Tibial artery (tissue), 4 donors: ENCODE data around the gene WIF1.

Source experiments
- DNase-seq, 2 donors: peaks; one replicate each; pipeline ENCODE4 v3.0.0-alpha.2; 2019
- H3K27ac ChIP-seq, 2 donors: fragments of 200-600 bp; sonication (generic) in 1 of 2; 1 replicate in 1 of 2; 2 replicates in 1 of 2; pipeline ENCODE4 v1.5.1; 2018 to 2019; ENCODE audit warnings: mild to moderate bottlenecking in 1 of 2
- H3K27me3 ChIP-seq, 2 donors: fragments of 200-600 bp; sonication (generic) in 1 of 2; one replicate each; pipeline versions ENCODE4 v1.5.1 to v1.6.0; 2016 to 2019
- H3K36me3 ChIP-seq, 3 donors: fragments of 200-600 bp; sonication (generic) in 2 of 3; one replicate each; pipeline ENCODE4 v1.5.1; 2016 to 2019; ENCODE audit warnings: mild to moderate bottlenecking in 2 of 3
- H3K4me1 ChIP-seq, 4 donors: fragments of 200-600 bp; sonication (generic) in 2 of 4; 1 replicate in 3 of 4; 2 replicates in 1 of 4; pipeline ENCODE4 v1.5.1; 2016 to 2019
- H3K4me3 ChIP-seq, 2 donors: fragments of 200-600 bp; sonication (generic) in 1 of 2; 1 replicate in 1 of 2; 2 replicates in 1 of 2; pipeline ENCODE4 v1.5.1; 2018 to 2019; ENCODE audit warnings: mild to moderate bottlenecking in 2 of 2
- H3K9me3 ChIP-seq, 3 donors: fragments of 200-600 bp; sonication (generic) in 1 of 3; one replicate each; pipeline ENCODE4 v1.5.1; 2016 to 2019
- intact Hi-C: fragments of 100-400 bp; cut with DNase I; formaldehyde crosslinking; loops from one replicate; pipeline ENCODE4 v1.15.0; 2023; ENCODE audit warnings: low total_unique reads
- TF ChIP-seq, protein P1 (sequence below), 2 experiments: fragments of 200-600 bp in 1 of 2; fragments of 450-650 bp in 1 of 2; IDR thresholded peaks; one replicate each; pipeline ENCODE4 v1.5.1; 2017 to 2019; ENCODE audit warnings: antibody characterized with exemption in 2 of 2, mild to moderate bottlenecking in 1 of 2, moderate library complexity in 1 of 2

Gene WIF1

DNA sequence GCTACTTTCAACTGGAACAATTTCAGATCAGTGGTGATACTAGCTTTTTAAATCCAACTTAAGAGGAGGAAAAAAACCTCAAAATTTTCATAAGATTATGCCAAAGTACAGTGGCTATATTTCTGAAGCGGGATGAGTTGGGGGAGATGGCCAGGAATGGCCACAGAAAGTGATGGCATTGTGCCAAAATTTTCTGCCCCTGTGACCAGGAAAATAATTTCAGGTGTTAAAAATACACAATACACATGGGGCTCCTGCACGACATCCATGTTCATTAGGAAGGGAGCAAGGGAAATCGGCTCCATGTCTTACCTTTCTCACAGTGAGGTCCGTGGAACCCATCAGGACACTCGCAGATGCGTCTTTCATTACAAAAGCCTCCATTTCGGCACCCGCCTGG is 53.7 kb downstream of the WIF1 start:
- Histone ChIP-seq H3K4me3 (no peak overlapping the region), H3K36me3 (no peaks in the 10 kb centered on the region), H3K27ac (no peak overlapping the region), H3K4me1 (no peaks in the 10 kb centered on the region), H3K9me3 (no peaks in the 10 kb centered on the region), H3K27me3 (no peaks in the 10 kb centered on the region)
- intact Hi-C loops: no loop called here
- TF ChIP-seq, protein P1, sequence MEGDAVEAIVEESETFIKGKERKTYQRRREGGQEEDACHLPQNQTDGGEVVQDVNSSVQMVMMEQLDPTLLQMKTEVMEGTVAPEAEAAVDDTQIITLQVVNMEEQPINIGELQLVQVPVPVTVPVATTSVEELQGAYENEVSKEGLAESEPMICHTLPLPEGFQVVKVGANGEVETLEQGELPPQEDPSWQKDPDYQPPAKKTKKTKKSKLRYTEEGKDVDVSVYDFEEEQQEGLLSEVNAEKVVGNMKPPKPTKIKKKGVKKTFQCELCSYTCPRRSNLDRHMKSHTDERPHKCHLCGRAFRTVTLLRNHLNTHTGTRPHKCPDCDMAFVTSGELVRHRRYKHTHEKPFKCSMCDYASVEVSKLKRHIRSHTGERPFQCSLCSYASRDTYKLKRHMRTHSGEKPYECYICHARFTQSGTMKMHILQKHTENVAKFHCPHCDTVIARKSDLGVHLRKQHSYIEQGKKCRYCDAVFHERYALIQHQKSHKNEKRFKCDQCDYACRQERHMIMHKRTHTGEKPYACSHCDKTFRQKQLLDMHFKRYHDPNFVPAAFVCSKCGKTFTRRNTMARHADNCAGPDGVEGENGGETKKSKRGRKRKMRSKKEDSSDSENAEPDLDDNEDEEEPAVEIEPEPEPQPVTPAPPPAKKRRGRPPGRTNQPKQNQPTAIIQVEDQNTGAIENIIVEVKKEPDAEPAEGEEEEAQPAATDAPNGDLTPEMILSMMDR (IDR thresholded peaks at IDR 0.05): no peak
- DNase-seq: no peak

DNA sequence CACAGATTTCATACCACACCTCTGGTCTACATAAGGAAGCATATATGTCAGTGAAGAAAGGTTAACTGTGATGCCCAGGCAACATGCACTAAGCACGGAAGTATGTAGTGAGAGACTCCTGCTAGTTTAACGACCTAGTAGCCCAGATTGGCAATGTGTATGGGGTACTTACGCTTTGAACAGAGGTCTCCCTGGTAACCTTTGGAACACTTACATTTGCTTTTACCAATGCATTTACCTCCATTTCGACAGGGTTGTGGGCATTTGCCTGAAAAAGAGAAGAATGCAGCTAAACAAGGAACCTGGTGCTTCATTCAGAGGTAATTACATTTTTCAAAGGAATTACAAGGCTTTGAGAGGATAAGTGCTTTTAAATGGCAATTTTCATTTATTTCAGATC is 65.2 kb downstream of the WIF1 start:
- H3K36me3 ChIP-seq: no peaks in the 10 kb centered on the region
- H3K9me3 ChIP-seq: no peaks in the 10 kb centered on the region
- H3K4me1 ChIP-seq: peaks cover 0 to 20% (median 2%) of the 10 kb centered on the region in 4 donors
- H3K27me3 ChIP-seq: no peaks in the 10 kb centered on the region
- intact Hi-C loops: no loop called here
- no peak for DNase-seq
- no peak overlapping the region for H3K4me3 ChIP-seq
- H3K27ac ChIP-seq: no peak overlapping the region
- TF ChIP-seq, protein P1 (IDR thresholded peaks at IDR 0.05): no peak

DNA sequence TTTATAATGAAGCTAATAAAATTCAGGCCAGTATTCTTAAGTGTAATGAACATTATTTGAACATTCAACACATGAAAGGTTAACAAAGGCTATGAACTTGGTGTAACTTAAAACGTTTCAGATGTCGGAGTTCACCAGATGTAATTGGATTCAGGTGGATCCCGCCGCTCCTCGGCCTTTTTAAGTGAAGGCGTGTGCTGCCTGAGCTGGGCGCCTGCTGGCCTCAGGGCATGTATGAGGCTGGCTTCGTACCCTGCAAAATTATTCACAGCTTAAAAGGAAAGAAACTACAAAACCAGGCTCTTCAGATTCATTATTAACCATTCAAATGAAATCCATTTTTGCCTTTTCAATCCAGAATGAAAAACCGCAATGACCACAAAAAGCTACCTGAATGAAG is 69.9 kb downstream of the WIF1 start:
- Histone ChIP-seq H3K4me1 (peaks cover 0 to 20% (median 2%) of the 10 kb centered on the region in 4 donors), H3K9me3 (no peaks in the 10 kb centered on the region), H3K27me3 (no peaks in the 10 kb centered on the region), H3K27ac (no peak overlapping the region), H3K36me3 (no peaks in the 10 kb centered on the region), H3K4me3 (no peak overlapping the region)
- DNase-seq: no peak
- intact Hi-C loops: no loop called here
- TF ChIP-seq, protein P1 (IDR thresholded peaks at IDR 0.05): no peak

DNA sequence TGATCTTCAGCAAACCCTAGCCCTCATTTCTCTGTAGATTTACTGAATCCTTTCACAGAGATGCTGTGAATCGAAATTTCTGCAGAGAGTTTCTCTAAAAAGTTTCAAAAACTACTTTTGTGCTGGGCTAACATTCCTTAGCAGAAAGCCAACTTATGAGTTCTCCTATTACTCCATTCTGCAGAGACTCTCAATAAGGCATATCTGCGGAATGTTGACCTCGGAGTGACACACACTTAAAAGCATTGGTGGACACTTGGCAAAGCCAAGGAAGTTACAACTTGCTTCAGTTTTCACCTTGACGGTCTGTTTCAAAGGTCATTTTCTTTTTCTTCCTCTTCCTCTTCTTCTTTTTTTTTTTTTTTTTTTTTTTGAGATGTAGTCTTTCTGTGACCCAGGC is 75.8 kb downstream of the WIF1 start:
- H3K4me1 ChIP-seq: no peaks in the 10 kb centered on the region
- DNase-seq: no peak
- H3K9me3 ChIP-seq: no peaks in the 10 kb centered on the region
- H3K4me3 ChIP-seq: no peak overlapping the region
- H3K36me3 ChIP-seq: no peaks in the 10 kb centered on the region
- intact Hi-C loops: no loop called here
- TF ChIP-seq, protein P1 (IDR thresholded peaks at IDR 0.05): no peak
- no peak overlapping the region for H3K27ac ChIP-seq
- H3K27me3 ChIP-seq: no peaks in the 10 kb centered on the region

DNA sequence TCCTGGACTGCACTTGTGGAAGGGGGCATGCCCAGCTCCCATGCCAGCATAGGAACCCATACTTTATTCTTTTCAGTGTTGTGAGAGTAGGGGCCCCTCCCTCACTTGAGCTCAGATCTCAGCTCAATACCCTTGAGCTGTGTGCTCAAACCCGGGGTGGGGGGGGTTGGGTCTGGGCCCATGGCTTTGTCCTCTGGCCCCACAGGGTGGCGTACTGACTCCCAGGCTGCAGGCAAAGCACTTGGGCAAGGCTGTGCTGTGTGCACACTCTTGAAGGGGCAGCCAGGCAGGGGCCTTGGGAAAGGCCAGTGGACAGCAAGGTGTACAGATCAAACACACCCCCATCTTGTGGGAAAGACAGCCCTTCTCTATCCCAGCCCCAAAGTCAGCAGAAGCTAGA is 81.8 kb downstream of the WIF1 start:
- peaks cover 0 to 9% (median 0%) of the 10 kb centered on the region in 3 donors for H3K9me3 ChIP-seq
- H3K27ac ChIP-seq: no peak overlapping the region
- no peaks in the 10 kb centered on the region for H3K36me3 ChIP-seq
- no peaks in the 10 kb centered on the region for H3K27me3 ChIP-seq
- TF ChIP-seq, protein P1 (IDR thresholded peaks at IDR 0.05): no peak
- no peaks in the 10 kb centered on the region for H3K4me1 ChIP-seq
- DNase-seq: no peak
- no peak overlapping the region for H3K4me3 ChIP-seq
- intact Hi-C loops: no loop called here

DNA sequence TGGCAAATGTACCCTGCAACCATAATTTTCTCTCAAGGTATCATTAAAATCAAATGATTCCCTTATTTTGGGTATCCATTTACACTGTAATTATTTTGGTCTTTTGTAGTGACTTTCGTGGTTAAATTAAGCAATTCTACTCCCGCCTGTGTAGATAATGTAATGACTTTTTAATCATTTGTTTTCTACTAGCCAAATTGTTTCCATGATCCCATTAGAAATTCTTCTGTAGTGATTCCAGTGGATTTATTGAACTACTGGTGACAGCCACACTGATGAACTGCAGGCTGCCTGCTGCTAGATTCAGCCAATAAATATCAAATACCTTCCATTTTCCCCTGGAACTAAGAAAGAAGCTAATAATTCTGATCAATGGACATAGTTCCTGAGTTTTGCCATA is 96.0 kb downstream of the WIF1 start:
- no peak overlapping the region for H3K27ac ChIP-seq
- peaks cover 0 to 9% (median 0%) of the 10 kb centered on the region in 3 donors for H3K9me3 ChIP-seq
- no peak overlapping the region for H3K4me3 ChIP-seq
- DNase-seq: no peak
- H3K4me1 ChIP-seq: no peaks in the 10 kb centered on the region
- no peaks in the 10 kb centered on the region for H3K27me3 ChIP-seq
- intact Hi-C loops: no loop called here
- TF ChIP-seq, protein P1 (IDR thresholded peaks at IDR 0.05): no peak
- no peaks in the 10 kb centered on the region for H3K36me3 ChIP-seq
